GM12878 (cell line): ENCODE data around the gene ENDOU.

ENCODE experiments used
- BRCA1 ChIP-seq: IDR thresholded peaks from 2 replicates; pipeline ENCODE4 v1.6.1; 2011; ENCODE audit warnings: low read depth, low read length, improper control_type of control experiment
- FOS ChIP-seq: IDR thresholded peaks from 3 replicates; pipeline ENCODE4 v1.6.1; 2011; ENCODE audit warnings: borderline replicate concordance; ENCODE audit not compliant: insufficient read length; ENCODE audit errors: extremely low read depth
- NRF1 ChIP-seq: conservative IDR thresholded peaks from 2 replicates; pipeline ENCODE4 v1.6.1; 2011; ENCODE audit warnings: mild to moderate bottlenecking, low read depth, low read length, improper control_type of control experiment
- SMC3 ChIP-seq: IDR thresholded peaks from 2 replicates; pipeline ENCODE4 v1.6.1; 2011; ENCODE audit warnings: low read length, improper control_type of control experiment, borderline replicate concordance
- YY1 ChIP-seq: IDR thresholded peaks from 2 replicates; pipeline ENCODE4 v1.6.1; 2011; ENCODE audit warnings: low read depth, mild to moderate bottlenecking, low read length
- ZZZ3 ChIP-seq: IDR thresholded peaks from 2 replicates; pipeline ENCODE4 v1.6.1; 2011; ENCODE audit warnings: low read depth; ENCODE audit not compliant: control insufficient read depth, insufficient read length
- TF ChIP-seq, protein P1 (sequence below), 3 experiments: IDR thresholded peaks in 2 of 3; conservative IDR thresholded peaks in 1 of 3; 2 replicates each; pipeline ENCODE4 v1.5.1; 2011; ENCODE audit warnings: low read depth in 3 of 3, low read length in 3 of 3, mild to moderate bottlenecking in 3 of 3, control low read depth in 2 of 3, moderate library complexity in 2 of 3, inconsistent platforms in 1 of 3, mixed read lengths in 1 of 3; ENCODE audit not compliant: control insufficient read depth in 2 of 3, insufficient read depth in 1 of 3; ENCODE audit errors: extremely low read depth in 1 of 3
- TF ChIP-seq, protein P2 (sequence below): IDR thresholded peaks from 2 replicates; pipeline ENCODE4 v1.6.1; 2012; ENCODE audit warnings: mild to moderate bottlenecking, low read depth, low read length

DNA sequence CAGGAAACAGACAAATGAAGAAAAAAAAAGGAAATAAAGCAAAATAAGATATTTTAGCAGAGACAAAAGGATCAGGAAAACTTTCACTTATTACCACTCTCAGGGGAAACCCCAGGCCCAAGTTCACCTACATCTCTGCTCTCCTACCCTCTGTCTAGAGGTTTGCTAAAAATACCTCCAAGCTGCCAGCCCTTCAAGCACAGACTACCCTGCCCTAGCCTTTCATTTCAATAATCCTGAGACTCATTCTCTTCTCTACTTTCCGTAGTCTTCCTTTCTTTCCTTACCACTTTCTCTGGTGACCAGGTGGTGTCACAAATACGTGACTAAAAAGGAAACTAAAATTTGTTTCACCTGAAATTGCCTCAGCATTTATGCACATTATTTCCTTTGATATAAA is 53.2 kb downstream of the ENDOU start:
- TF ChIP-seq, protein P1, sequence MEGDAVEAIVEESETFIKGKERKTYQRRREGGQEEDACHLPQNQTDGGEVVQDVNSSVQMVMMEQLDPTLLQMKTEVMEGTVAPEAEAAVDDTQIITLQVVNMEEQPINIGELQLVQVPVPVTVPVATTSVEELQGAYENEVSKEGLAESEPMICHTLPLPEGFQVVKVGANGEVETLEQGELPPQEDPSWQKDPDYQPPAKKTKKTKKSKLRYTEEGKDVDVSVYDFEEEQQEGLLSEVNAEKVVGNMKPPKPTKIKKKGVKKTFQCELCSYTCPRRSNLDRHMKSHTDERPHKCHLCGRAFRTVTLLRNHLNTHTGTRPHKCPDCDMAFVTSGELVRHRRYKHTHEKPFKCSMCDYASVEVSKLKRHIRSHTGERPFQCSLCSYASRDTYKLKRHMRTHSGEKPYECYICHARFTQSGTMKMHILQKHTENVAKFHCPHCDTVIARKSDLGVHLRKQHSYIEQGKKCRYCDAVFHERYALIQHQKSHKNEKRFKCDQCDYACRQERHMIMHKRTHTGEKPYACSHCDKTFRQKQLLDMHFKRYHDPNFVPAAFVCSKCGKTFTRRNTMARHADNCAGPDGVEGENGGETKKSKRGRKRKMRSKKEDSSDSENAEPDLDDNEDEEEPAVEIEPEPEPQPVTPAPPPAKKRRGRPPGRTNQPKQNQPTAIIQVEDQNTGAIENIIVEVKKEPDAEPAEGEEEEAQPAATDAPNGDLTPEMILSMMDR (IDR thresholded peaks at IDR 0.05 in 2 of 3, conservative IDR thresholded peaks at IDR 0.05 in 1 of 3; ENCODE audit: control insufficient read depth in 2 of 3, extremely low read depth in 1 of 3, insufficient read depth in 1 of 3, low read depth in 3 of 3, low read length in 3 of 3) = no peak
- TF ChIP-seq, protein P2, sequence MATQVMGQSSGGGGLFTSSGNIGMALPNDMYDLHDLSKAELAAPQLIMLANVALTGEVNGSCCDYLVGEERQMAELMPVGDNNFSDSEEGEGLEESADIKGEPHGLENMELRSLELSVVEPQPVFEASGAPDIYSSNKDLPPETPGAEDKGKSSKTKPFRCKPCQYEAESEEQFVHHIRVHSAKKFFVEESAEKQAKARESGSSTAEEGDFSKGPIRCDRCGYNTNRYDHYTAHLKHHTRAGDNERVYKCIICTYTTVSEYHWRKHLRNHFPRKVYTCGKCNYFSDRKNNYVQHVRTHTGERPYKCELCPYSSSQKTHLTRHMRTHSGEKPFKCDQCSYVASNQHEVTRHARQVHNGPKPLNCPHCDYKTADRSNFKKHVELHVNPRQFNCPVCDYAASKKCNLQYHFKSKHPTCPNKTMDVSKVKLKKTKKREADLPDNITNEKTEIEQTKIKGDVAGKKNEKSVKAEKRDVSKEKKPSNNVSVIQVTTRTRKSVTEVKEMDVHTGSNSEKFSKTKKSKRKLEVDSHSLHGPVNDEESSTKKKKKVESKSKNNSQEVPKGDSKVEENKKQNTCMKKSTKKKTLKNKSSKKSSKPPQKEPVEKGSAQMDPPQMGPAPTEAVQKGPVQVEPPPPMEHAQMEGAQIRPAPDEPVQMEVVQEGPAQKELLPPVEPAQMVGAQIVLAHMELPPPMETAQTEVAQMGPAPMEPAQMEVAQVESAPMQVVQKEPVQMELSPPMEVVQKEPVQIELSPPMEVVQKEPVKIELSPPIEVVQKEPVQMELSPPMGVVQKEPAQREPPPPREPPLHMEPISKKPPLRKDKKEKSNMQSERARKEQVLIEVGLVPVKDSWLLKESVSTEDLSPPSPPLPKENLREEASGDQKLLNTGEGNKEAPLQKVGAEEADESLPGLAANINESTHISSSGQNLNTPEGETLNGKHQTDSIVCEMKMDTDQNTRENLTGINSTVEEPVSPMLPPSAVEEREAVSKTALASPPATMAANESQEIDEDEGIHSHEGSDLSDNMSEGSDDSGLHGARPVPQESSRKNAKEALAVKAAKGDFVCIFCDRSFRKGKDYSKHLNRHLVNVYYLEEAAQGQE = no peak
- TF ChIP-seq SMC3 (no peak), BRCA1 (no peak), ZZZ3 (no peak), FOS (no peak), NRF1 (no peak), YY1 (no peak)
